ENCODE results near the gene IMMP2L. TPM values are rescaled to one million over a fixed set of nuclear protein-coding genes. Genes with fewer than 3 reads are reported as not detected.

IMMP2L gene
- total RNA-seq, 1 donor from 2014 or later: 59.6 TPM

- TF ChIP-seq CTCF (IDR thresholded peaks at IDR 0.05; ENCODE audit: unreplicated experiment): no peak
- H3K9me3 Mint-ChIP-seq: peaks cover 28% of the 10 kb centered on the region
- no peaks in the 10 kb centered on the region for H3K27me3 Mint-ChIP-seq (ENCODE audit: low read depth)
- H3K4me3 Mint-ChIP-seq: no peak overlapping the region
- no peaks in the 10 kb centered on the region for H3K36me3 Mint-ChIP-seq
- H3K27ac Mint-ChIP-seq: no peak overlapping the region
- H3K4me1 Mint-ChIP-seq: no peaks in the 10 kb centered on the region
- DNase-seq (ENCODE audit: low spot score in 2 of 2, unreplicated experiment in 2 of 2): no peak
Observed at GRCh38 chr7:111568419-111568818, 6.1 kb upstream of the IMMP2L start.

- Mint-ChIP-seq H3K4me3 (no peak overlapping the region), H3K36me3 (no peaks in the 10 kb centered on the region), H3K4me1 (peaks cover 24% of the 10 kb centered on the region), H3K27me3 (ENCODE audit: low read depth) (no peaks in the 10 kb centered on the region), H3K9me3 (no peaks in the 10 kb centered on the region), H3K27ac (no peak overlapping the region)
- DNase-seq (ENCODE audit: low spot score in 2 of 2, unreplicated experiment in 2 of 2): no peak
- no peak for TF ChIP-seq CTCF (IDR thresholded peaks at IDR 0.05; ENCODE audit: unreplicated experiment)
Observed at GRCh38 chr7:111564078-111564477, 1.8 kb upstream of the IMMP2L start.

- Mint-ChIP-seq H3K9me3 (peaks cover 8% of the 10 kb centered on the region), H3K4me1 (peaks cover 33% of the 10 kb centered on the region), H3K27me3 (ENCODE audit: low read depth) (peaks cover 6% of the 10 kb centered on the region), H3K27ac (peak overlapping the region; percentile 97), H3K36me3 (peaks cover 11% of the 10 kb centered on the region), H3K4me3 (peak overlapping the region; percentile 74)
- TF ChIP-seq CTCF (IDR thresholded peaks at IDR 0.05; ENCODE audit: unreplicated experiment): no peak
- no peak for DNase-seq (ENCODE audit: low spot score in 2 of 2, unreplicated experiment in 2 of 2)
Observed at GRCh38 chr7:111561654-111561903, 713 bp downstream of the IMMP2L start.

GRCh38 chr7:111560773-111561653 lies 1.3 kb downstream of the IMMP2L start:
- Mint-ChIP-seq H3K4me1 (peaks cover 33% of the 10 kb centered on the region), H3K36me3 (peaks cover 16% of the 10 kb centered on the region), H3K27ac (peak overlapping the region; percentile 97), H3K27me3 (ENCODE audit: low read depth) (peaks cover 6% of the 10 kb centered on the region), H3K9me3 (peaks cover 10% of the 10 kb centered on the region), H3K4me3 (peak overlapping the region; percentile 74)
- no peak for TF ChIP-seq CTCF (IDR thresholded peaks at IDR 0.05; ENCODE audit: unreplicated experiment)
- no peak for DNase-seq (ENCODE audit: low spot score in 2 of 2, unreplicated experiment in 2 of 2)

- H3K27me3 Mint-ChIP-seq (ENCODE audit: low read depth): peaks cover 6% of the 10 kb centered on the region
- TF ChIP-seq CTCF (IDR thresholded peaks at IDR 0.05; ENCODE audit: unreplicated experiment): no peak
- H3K36me3 Mint-ChIP-seq: peaks cover 31% of the 10 kb centered on the region
- H3K9me3 Mint-ChIP-seq: peaks cover 10% of the 10 kb centered on the region
- H3K4me3 Mint-ChIP-seq: peak overlapping the region; percentile 24
- H3K4me1 Mint-ChIP-seq: peaks cover 33% of the 10 kb centered on the region
- no peak for DNase-seq (ENCODE audit: low spot score in 2 of 2, unreplicated experiment in 2 of 2)
- H3K27ac Mint-ChIP-seq: peak overlapping the region; percentile 80
Observed at GRCh38 chr7:111558991-111559390, 3.3 kb downstream of the IMMP2L start.

Measured in mesothelial cell of epicardium (in vitro differentiated cells).